ENCODE data around the gene HDLBP.

HDLBP gene, protein sequence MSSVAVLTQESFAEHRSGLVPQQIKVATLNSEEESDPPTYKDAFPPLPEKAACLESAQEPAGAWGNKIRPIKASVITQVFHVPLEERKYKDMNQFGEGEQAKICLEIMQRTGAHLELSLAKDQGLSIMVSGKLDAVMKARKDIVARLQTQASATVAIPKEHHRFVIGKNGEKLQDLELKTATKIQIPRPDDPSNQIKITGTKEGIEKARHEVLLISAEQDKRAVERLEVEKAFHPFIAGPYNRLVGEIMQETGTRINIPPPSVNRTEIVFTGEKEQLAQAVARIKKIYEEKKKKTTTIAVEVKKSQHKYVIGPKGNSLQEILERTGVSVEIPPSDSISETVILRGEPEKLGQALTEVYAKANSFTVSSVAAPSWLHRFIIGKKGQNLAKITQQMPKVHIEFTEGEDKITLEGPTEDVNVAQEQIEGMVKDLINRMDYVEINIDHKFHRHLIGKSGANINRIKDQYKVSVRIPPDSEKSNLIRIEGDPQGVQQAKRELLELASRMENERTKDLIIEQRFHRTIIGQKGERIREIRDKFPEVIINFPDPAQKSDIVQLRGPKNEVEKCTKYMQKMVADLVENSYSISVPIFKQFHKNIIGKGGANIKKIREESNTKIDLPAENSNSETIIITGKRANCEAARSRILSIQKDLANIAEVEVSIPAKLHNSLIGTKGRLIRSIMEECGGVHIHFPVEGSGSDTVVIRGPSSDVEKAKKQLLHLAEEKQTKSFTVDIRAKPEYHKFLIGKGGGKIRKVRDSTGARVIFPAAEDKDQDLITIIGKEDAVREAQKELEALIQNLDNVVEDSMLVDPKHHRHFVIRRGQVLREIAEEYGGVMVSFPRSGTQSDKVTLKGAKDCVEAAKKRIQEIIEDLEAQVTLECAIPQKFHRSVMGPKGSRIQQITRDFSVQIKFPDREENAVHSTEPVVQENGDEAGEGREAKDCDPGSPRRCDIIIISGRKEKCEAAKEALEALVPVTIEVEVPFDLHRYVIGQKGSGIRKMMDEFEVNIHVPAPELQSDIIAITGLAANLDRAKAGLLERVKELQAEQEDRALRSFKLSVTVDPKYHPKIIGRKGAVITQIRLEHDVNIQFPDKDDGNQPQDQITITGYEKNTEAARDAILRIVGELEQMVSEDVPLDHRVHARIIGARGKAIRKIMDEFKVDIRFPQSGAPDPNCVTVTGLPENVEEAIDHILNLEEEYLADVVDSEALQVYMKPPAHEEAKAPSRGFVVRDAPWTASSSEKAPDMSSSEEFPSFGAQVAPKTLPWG (N-terminal part only)

DNA sequence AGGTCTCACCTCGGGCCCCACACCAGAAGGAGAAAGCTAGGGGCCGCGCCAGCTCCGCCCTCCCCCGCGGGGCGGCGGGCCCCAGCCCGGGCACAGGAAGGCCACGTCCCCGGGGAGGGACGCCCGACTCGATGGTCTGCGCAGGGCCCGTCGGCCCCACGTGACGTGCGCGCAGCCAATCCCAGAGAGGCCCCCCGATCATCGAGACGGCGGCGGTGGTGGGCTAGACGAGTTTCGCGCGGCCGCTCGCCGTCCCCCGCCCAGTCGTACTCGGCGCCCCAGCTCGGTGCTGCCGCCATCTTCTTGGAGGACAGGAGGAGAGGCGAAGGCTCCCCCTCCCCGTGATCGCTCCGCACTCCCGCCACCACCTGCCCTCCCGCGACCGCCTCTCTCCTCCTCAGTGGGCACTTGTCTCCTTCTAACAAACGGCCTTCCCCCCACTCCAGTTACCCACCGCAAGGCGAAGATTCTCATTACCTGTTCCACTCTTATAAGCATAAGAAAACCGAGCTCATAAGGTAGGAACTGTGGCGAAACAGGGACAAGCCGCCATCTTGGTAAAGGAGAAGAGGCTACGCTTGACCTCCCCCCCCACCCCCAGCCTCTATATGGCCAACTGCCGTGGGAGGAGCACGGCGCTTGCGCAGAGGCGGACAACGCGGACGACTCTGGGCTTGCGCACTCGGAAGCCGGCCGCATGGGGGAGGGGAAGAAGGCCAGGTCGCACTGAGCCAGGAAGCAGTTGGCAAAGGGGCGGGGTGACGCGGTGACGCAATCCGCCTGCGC, at the start of gene HDLBP:
Gene HDLBP (minus strand): TSS at position 580 of the 786 bp plus-strand sequence. CDS start 48,803 bp downstream, outside the sequence.
- no peak for TF ChIP-seq GATA3 (IDR thresholded peaks at IDR 0.05; ENCODE audit: low read depth, low read length)
- no peak for TF ChIP-seq GATA2 (IDR thresholded peaks at IDR 0.05; ENCODE audit: low read depth, low read length)

DNA sequence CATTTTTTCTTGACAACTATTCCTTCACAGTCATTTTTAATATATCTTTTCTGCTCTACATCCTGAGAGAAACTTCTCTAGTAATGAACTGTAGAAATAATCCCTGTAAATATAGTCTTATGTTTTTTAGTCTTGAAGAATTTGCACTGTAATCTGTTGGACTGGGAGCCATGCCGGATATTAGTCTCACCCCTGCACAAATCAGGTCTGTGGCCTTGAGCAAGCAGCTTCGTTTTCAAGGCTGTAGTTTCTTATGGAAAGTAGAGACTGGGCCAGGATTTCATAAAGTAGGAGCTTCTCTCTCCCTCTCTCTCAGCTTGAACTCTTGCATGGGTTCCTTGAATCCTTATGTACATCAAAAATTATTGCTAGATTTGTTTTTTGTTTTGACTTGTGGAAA, 49.3 kb upstream of the HDLBP start:
- TF ChIP-seq GATA3 (IDR thresholded peaks at IDR 0.05; ENCODE audit: low read depth, low read length) (no peak), GATA2 (IDR thresholded peaks at IDR 0.05; ENCODE audit: low read depth, low read length) (no peak)

DNA sequence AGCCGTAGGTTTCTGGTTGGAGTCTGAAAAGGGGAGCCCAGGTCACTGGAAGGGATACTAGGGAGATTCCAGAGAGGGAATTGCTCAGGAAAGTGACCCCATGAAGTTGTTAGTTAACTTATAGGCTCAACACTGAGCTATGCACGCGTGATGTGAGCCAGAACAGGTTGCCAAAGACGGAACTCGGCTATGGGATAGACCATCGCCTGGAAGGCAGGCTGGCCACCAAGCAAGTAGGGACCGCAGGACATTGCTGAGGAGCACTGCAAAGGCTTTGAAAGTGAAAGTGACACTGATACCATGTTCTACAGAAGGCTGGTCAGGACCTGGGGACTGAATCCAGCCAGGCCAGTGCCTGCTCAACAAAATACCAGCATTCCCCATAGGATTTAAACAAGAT, 48.0 kb upstream of the HDLBP start:
- TF ChIP-seq GATA3 (IDR thresholded peaks at IDR 0.05; ENCODE audit: low read depth, low read length) (no peak), GATA2 (IDR thresholded peaks at IDR 0.05; ENCODE audit: low read depth, low read length) (no peak)

DNA sequence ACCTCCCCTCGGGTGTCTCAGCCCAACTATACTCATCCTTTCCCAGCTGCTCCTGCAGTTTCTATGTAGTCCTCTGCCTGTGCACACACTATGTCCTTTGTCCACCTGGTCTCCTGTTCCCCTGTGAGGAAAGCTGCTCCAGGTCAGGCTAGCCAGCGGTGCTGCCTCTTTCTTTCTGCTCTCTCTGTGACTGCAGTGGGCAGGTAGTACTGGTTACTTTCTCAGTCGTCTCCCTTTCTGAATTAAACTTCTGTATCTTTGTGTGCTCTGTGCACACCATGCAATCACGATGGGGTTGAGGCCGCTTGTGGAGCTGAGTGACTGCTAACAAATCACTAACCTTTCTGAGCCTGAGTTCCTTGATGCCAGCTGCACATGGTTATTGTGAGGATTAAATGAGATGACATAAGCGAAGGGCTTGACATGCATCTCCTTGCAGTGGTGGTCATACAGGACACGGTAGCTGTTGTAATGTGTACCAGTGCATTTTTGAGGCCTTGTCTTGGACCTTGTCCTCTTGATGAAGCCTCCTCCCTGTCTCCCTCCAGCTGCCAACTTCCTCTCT, 44.1 kb upstream of the HDLBP start:
- TF ChIP-seq GATA3 (IDR thresholded peaks at IDR 0.05; ENCODE audit: low read depth, low read length) (no peak), GATA2 (IDR thresholded peaks at IDR 0.05; ENCODE audit: low read depth, low read length) (no peak)

DNA sequence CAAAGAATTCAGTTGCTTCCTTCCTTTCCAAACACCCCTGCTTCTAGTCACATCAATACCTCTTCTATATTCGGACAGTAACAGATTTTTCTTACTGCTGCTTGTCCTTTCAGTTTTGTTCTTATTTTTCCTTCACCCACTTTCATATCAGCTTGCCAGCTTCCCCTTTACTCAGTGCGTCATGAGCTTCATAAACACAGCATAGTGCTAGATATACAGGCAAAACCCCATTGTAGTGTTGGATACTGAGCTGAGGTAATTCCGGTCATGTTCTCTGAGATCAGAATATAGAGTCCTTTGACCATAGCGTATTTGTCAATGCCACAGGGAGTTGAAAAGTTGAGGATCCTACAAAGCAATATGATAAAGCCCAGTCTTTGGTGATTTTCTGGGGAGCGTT, 43.0 kb upstream of the HDLBP start:
- no peak for TF ChIP-seq GATA2 (IDR thresholded peaks at IDR 0.05; ENCODE audit: low read depth, low read length)
- TF ChIP-seq GATA3 (IDR thresholded peaks at IDR 0.05; ENCODE audit: low read depth, low read length), result no peak

DNA sequence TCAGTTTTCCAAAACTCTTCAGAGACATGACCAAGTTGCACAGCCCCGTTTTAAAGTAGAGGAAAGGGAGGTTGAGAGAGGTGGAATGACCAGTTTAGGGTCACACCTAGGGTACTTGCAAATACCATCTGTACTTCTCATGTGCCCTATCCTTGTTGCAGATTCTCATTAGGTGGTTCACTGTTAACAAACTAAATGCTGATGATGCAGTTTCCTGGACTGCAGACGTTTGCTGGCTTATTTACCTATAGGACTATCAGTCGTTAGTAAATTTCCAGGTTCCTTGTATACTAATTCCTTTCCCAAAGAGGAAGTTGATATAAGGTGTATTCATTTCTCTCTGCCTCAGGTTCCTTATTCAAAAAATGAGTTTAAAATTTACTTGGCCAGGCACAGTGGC, 42.1 kb upstream of the HDLBP start:
- TF ChIP-seq GATA2 (IDR thresholded peaks at IDR 0.05; ENCODE audit: low read depth, low read length) (no peak), GATA3 (IDR thresholded peaks at IDR 0.05; ENCODE audit: low read depth, low read length) (no peak)

DNA sequence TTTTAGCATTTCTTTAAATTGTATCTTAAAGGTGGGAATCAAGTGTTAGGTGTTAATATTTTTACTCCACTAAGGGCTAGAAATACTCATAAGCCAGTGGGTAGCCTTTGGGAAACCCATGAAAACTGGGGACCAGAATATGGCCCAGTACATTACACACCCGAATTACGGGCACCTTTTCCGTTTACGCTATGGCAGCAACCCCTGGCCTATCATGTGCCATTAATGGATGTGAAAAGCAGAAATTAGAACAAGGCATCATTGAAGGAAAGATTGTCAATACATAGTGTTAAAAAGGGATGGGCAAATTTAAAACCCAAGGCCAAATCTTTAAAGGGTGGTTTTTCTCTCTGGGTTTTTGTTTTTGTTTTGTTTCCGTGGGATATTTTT, 41.4 kb upstream of the HDLBP start:
- TF ChIP-seq GATA3 (IDR thresholded peaks at IDR 0.05; ENCODE audit: low read depth, low read length) (no peak), GATA2 (IDR thresholded peaks at IDR 0.05; ENCODE audit: low read depth, low read length) (no peak)

DNA sequence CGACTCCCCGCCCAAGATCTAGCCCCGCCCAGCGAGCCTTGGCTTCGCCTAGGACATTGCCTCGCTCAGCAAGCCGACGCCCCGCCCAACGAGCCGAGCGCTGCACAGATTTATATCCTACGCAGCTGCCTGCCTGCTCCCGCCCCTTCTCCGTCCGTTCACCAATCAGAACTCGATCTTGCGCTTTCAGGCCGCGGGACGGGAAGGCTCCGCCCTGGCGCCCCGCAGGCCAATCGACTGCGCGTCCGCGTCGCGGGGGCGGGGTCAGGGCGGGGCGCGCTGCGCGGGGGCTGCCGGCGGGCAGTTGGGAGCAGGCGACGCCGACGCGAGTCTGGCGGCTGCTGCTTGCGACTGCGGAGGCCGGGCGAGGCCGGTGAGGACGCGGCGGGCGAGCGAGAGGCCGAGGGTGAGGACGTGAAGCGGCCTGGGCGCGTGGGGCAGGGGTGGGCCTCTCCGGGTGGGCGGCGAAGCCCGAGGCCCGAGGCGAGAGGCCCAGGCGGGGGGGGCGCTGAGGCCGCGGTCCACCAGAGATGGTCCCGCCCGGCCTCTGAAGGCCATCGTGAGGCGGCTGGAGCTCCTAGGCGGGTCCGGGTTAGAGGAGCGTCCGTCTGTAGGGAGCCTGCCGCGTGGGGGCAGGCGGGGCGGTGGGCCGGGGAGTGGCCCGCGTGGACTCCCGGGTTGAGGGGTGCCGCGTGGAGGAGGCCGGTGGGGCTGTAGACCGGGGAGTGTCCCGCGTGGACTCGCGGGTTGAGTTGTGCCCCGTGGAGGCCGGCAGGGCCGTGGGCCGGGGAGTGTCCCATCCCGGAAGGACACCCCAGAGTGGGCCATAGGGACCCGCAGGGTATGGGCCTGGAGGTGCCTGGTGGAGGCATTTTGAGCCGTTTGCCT, 40.8 kb upstream of the HDLBP start, which contains the start of gene FARP2:
Gene FARP2 (plus strand): TSS at position 303 of the 888 bp plus-strand sequence. CDS start 16,823 bp downstream, outside the sequence.
- TF ChIP-seq GATA3 (IDR thresholded peaks at IDR 0.05; ENCODE audit: low read depth, low read length) (no peak), GATA2 (IDR thresholded peaks at IDR 0.05; ENCODE audit: low read depth, low read length) (no peak)

DNA sequence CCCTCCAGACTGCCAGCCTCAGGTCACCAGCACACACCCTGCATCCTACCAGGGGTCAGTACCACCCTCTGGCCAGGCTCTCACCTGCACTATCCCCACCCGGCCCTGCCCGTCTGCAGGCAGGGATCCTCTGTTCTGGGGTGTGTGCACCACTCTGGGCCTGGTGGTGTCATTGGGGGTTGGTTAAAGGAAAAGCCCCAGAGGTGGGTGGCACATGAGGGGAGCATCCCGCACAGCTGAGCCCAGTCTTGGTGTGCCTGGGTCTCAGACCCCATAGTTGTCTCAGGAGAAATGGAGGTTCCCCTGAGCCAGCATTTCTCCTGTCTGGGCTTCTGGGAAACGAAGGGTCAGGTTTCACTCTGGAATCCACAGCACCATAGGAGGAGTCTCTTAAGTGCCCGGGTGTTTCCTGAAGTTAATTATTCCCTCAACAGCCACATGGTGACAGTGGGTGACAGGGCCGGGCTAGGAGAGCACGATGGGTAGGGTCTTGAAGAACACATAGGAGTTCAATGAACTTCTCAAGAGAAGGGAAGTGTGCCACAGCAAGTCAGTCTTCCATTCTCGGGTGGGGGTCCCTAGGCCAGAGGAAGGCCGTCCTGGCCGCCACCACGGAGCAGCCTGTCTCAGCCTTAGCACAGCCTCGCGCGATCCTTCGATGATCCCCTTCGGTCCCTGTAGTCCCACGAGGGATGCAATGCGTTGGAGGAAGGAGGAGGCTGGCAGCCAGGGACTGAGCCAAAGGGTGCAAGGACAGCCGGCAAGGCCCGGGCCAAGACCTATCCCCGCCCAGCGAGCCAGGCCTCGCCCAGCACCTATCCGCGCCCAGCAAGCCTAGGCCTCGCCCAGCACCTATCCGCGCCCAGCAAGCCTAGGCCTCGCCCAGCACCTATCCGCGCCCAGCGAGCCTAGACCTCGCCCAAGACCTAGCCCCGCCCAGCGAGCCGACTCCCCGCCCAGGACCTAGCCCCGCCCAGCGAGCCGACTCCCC, 39.5 kb upstream of the HDLBP start:
- no peak for TF ChIP-seq GATA3 (IDR thresholded peaks at IDR 0.05; ENCODE audit: low read depth, low read length)
- no peak for TF ChIP-seq GATA2 (IDR thresholded peaks at IDR 0.05; ENCODE audit: low read depth, low read length)

DNA sequence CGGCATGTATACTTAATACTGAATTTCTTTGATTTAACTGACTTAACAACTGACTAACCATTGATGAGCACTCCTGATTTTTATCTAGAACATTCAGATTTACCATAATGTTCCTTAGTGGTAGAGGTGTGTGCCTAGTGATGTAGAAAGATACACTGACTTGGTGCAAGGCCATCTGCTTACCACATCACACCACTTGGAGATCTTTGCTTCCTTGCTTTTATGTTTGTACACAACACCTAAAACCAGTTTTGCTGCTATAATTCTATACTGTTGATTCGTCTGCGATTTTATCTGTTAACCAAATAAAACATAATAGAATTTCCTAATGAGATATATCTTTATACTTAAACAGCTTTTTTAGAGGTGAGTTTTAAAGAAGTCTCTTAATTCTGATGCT, 36.8 kb upstream of the HDLBP start:
- TF ChIP-seq GATA3 (IDR thresholded peaks at IDR 0.05; ENCODE audit: low read depth, low read length) (no peak), GATA2 (IDR thresholded peaks at IDR 0.05; ENCODE audit: low read depth, low read length) (no peak)

DNA sequence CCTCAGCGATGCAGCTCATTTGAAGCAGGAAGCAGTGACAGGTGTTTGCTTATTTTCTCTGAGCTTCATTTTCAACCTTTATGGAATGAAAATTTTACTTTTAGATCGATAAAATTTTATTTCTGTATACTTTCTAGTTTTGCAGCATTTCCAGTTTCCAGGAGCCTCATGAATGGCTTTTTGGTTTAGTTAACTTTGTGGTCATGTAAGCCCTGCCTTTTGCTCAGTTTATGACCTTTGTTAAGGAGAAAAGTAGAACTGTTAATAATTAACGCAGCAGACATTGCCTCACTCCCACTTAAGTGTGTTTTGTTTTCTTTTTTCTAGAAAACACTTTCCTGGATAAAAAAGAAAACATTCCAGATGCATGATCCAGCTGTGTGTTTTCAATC, 36.2 kb upstream of the HDLBP start:
- no peak for TF ChIP-seq GATA3 (IDR thresholded peaks at IDR 0.05; ENCODE audit: low read depth, low read length)
- TF ChIP-seq GATA2 (IDR thresholded peaks at IDR 0.05; ENCODE audit: low read depth, low read length), result no peak

Data from SH-SY5Y (cell line).